Measurements from ENCODE around the gene CCM2.

The CCM2 gene

GRCh38 chr7:45000093-45001032 is at the start of gene CCM2:
CCM2 (plus strand) TSS chr7:45000201; CDS start chr7:45000334, 133 bp downstream.
- FAIRE-seq: no peak

GRCh38 chr7:44953156-44953555 is 46.8 kb upstream of the CCM2 start:
- no peak for FAIRE-seq

GRCh38 chr7:44955733-44956132 is 44.3 kb upstream of the CCM2 start:
- FAIRE-seq: no peak

GRCh38 chr7:44956157-44956766 is 43.7 kb upstream of the CCM2 start:
- no peak for FAIRE-seq

GRCh38 chr7:44958645-44959344 is 41.2 kb upstream of the CCM2 start:
- FAIRE-seq: no peak

GRCh38 chr7:44959433-44959951 is 40.5 kb upstream of the CCM2 start:
- FAIRE-seq: no peak

- no peak for FAIRE-seq
These were observed 39.9 kb upstream of the CCM2 start for GRCh38 chr7:44960011-44960580.

- FAIRE-seq: no peak
These were observed 38.0 kb upstream of the CCM2 start for GRCh38 chr7:44961844-44962482.

- FAIRE-seq: no peak
These were observed 37.3 kb upstream of the CCM2 start for GRCh38 chr7:44962483-44963251.

- FAIRE-seq: no peak
These were observed 36.4 kb upstream of the CCM2 start for GRCh38 chr7:44963364-44964290.

- no peak for FAIRE-seq
These were observed 35.6 kb upstream of the CCM2 start for GRCh38 chr7:44964384-44964830.

- FAIRE-seq: no peak
These were observed 35.1 kb upstream of the CCM2 start for GRCh38 chr7:44964831-44965440.

GRCh38 chr7:44965441-44965903 is 34.5 kb upstream of the CCM2 start:
- no peak for FAIRE-seq

- no peak for FAIRE-seq
These were observed 33.9 kb upstream of the CCM2 start for GRCh38 chr7:44965937-44966730.

GRCh38 chr7:44966731-44967538 is 33.1 kb upstream of the CCM2 start:
- no peak for FAIRE-seq

GRCh38 chr7:44967571-44968446 is 32.2 kb upstream of the CCM2 start:
- FAIRE-seq: no peak

Measured in TTC549 (cell line).